K562 (cell line): ENCODE results near the gene SCP2. TPM values are rescaled to one million over a fixed set of nuclear protein-coding genes. Genes with fewer than 3 reads are reported as not detected.

Experiments used
- ATAC-seq: fragments of 200-7000 bp; cut with Tn5 transposase; 3 replicates; pipeline ENCODE4 v1.9.1; 2020; ENCODE audit warnings: moderate library complexity
- BruUV-seq: library from RNA; stranded (reverse); fragments of 400-500 nt; replicated peaks from 2 replicates; lab custom pipeline; 2021; lab: Mats Ljungman, UMichigan
- CTCF ChIA-PET: fragments of 300-600 bp; formaldehyde crosslinking; extraction: SDS; loops from one replicate; lab custom pipeline; 2021; ENCODE audit warnings: low intra/inter-chr PET ratio; lab: Yijun Ruan, JAX
- POLR2A ChIA-PET: fragments of 300-600, 350-650 bp; sonication (Branson Sonifier 250); formaldehyde crosslinking; extraction: SDS; loops from one replicate; lab custom pipeline; 2021; ENCODE audit warnings: antibody characterized with exemption, inconsistent platforms; lab: Yijun Ruan, JAX
- DNase-seq, 4 experiments: peaks; one replicate each; pipeline versions ENCODE4 v3.0.0 to v3.0.0-alpha.2; 2011 to 2018; ENCODE audit warnings: low spot score in 3 of 4, mixed read lengths in 3 of 4; ENCODE audit errors: extremely low read depth in 1 of 4
- FAIRE-seq: peaks from 2 replicates; lab custom pipeline; 2011; peaks lifted over from hg19 to GRCh38; lab: Jason Lieb, UNC
- H2AFZ ChIP-seq: 2 replicates; pipeline ENCODE4 v1.6.0; 2011; ENCODE audit warnings: low read depth, low read length, control low read depth, inconsistent platforms
- H3K27ac ChIP-seq: fragments of 200-600 bp; 3 replicates; pipeline ENCODE4 v1.8.0; 2011; ENCODE audit warnings: low read depth, mild to moderate bottlenecking, control low read depth, inconsistent platforms, low read length, moderate library complexity, mixed read lengths; ENCODE audit errors: extremely low read depth
- H3K27me3 ChIP-seq, 2 experiments: fragments of 300-600 bp in 1 of 2; 2 replicates in 1 of 2; 3 replicates in 1 of 2; pipeline versions ENCODE4 v1.6.0 to v1.8.0; 2011; ENCODE audit warnings: inconsistent platforms in 2 of 2, low read length in 2 of 2, mild to moderate bottlenecking in 1 of 2, mixed read lengths in 1 of 2, moderate library complexity in 1 of 2; ENCODE audit not compliant: control insufficient read depth in 2 of 2, insufficient read depth in 2 of 2
- H3K36me3 ChIP-seq: fragments of 300-600 bp; 3 replicates; pipeline ENCODE4 v1.8.0; 2011; ENCODE audit warnings: mild to moderate bottlenecking, low read length, inconsistent platforms; ENCODE audit not compliant: control insufficient read depth, insufficient read depth
- H3K4me1 ChIP-seq, 2 experiments: fragments of 200-600 bp in 1 of 2; replicated peaks in 1 of 2; 2 replicates in 1 of 2; 3 replicates in 1 of 2; pipeline versions ENCODE4 v1.5.1 to v1.8.0; 2011; ENCODE audit warnings: inconsistent platforms in 2 of 2, low read length in 2 of 2, mild to moderate bottlenecking in 1 of 2, mixed read lengths in 1 of 2, moderate library complexity in 1 of 2; ENCODE audit not compliant: control insufficient read depth in 2 of 2, insufficient read depth in 2 of 2
- H3K4me2 ChIP-seq: 2 replicates; pipeline ENCODE4 v1.6.1; 2011; ENCODE audit warnings: low read length, control low read depth, inconsistent platforms, mixed read lengths; ENCODE audit not compliant: insufficient read depth
- H3K4me3 ChIP-seq: fragments of 200-600 bp; sonication (generic), shearing (Covaris generic); 2 replicates; pipeline ENCODE4 v1.5.1; 2016; ENCODE audit warnings: control low read depth, inconsistent platforms
- H3K79me2 ChIP-seq: fragments of 200-600 bp; 3 replicates; pipeline ENCODE4 v1.8.0; 2011; ENCODE audit warnings: low read length, inconsistent platforms; ENCODE audit not compliant: control insufficient read depth, insufficient read depth
- H3K9ac ChIP-seq, 2 experiments: 2 replicates each; pipeline versions ENCODE4 v1.6.0 to v1.6.1; 2011; ENCODE audit warnings: low read depth in 2 of 2, low read length in 2 of 2, control low read depth in 1 of 2, inconsistent platforms in 1 of 2, mild to moderate bottlenecking in 1 of 2, mixed read lengths in 1 of 2; ENCODE audit not compliant: insufficient read depth in 1 of 2
- H3K9me1 ChIP-seq: one replicate; pipeline ENCODE4 v1.6.0; 2011; ENCODE audit warnings: inconsistent platforms, mild to moderate bottlenecking, low read length, moderate library complexity; ENCODE audit not compliant: control insufficient read depth, insufficient read depth
- H3K9me3 ChIP-seq: replicated peaks from 2 replicates; pipeline ENCODE4 v1.5.1; 2011; ENCODE audit warnings: low read depth, low read length, inconsistent platforms; ENCODE audit not compliant: control insufficient read depth, insufficient read depth
- H4K20me1 ChIP-seq: replicated peaks from 2 replicates; pipeline ENCODE4 v1.6.1; 2011; ENCODE audit warnings: low read length, inconsistent platforms, mixed read lengths; ENCODE audit not compliant: control insufficient read depth, insufficient read depth
- BDP1 ChIP-seq: IDR thresholded peaks from 3 replicates; pipeline ENCODE4 v1.6.1; 2011; ENCODE audit not compliant: insufficient read length, insufficient read depth
- CHD2 ChIP-seq: IDR thresholded peaks from 2 replicates; pipeline ENCODE4 v1.6.1; 2011; ENCODE audit warnings: low read depth, low read length
- HDGF ChIP-seq: fragments of 450-650 bp; IDR thresholded peaks from 2 replicates; pipeline ENCODE4 v1.6.1; 2016
- LARP7 ChIP-seq: fragments of 450-650 bp; IDR thresholded peaks from 2 replicates; pipeline ENCODE4 v1.6.1; 2016
- NCOA2 ChIP-seq, 2 experiments: fragments of 450-650 bp; IDR thresholded peaks; 2 replicates each; pipeline ENCODE4 v1.6.1; 2018; ENCODE audit warnings: mild to moderate bottlenecking in 2 of 2, moderate library complexity in 1 of 2; ENCODE audit not compliant: partially characterized antibody in 2 of 2
- NFYB ChIP-seq: IDR thresholded peaks from 2 replicates; pipeline ENCODE4 v1.6.1; 2011; ENCODE audit warnings: mild to moderate bottlenecking, moderate library complexity; ENCODE audit not compliant: insufficient read length; ENCODE audit errors: extremely low read depth
- PHB ChIP-seq: fragments of 250-450 bp; sonication (Bioruptor Pico); IDR thresholded peaks from 2 replicates; pipeline ENCODE4 v1.5.0; 2021
- TARDBP ChIP-seq: fragments of 450-650 bp; IDR thresholded peaks from 2 replicates; pipeline ENCODE4 v1.6.1; 2016
- U2AF2 ChIP-seq: fragments of 200-400 bp; formaldehyde crosslinking; optimal IDR thresholded peaks from 2 replicates; pipeline ENCODE3; 2017; ENCODE audit warnings: low read depth, mild to moderate bottlenecking, low read length
- ZBTB2 ChIP-seq: fragments of 450-650 bp; IDR thresholded peaks from 2 replicates; pipeline ENCODE4 v1.6.1; 2016; ENCODE audit warnings: antibody characterized with exemption
- ZNF175 ChIP-seq: fragments of 200-800 bp; sonication (Bioruptor generic); IDR thresholded peaks from 2 replicates; pipeline ENCODE4 v1.6.1; 2016; ENCODE audit warnings: low read depth, mild to moderate bottlenecking, missing genetic modification characterization, missing compliant biosample characterization
- WGBS: fragments of 100-300 bp; shearing (Covaris generic); methylation state at CpG from one replicate; pipeline ENCODE4 v1.1.6; 2016; ENCODE audit warnings: low coverage, mixed read lengths; ENCODE audit not compliant: insufficient coverage; ENCODE audit errors: missing lambda C conversion rate; 5-methylcytosine and 5-hydroxymethylcytosine counted together
- in situ Hi-C: fragments of 300-500 bp; cut with MboI; formaldehyde crosslinking; loops from 4 replicates; pipeline ENCODE4 v1.15.0; 2018; ENCODE audit warnings: inconsistent platforms, mixed read lengths
- intact Hi-C: fragments of 100-400 bp; cut with micrococcal nuclease; formaldehyde crosslinking; loops from 2 replicates; pipeline ENCODE4 v1.14.2; 2022
- polyA plus RNA-seq, 8 experiments: library from polyadenylated mRNA; depleted of rRNA in 4 of 8; stranded (reverse) in 5 of 8; unstranded in 3 of 8; fragments of >200 nt; fragmentation: Nextera tagmentation in 2 of 8; fragmentation: Illumina TruSeq in 1 of 8; extraction: Ambion mirVana in 2 of 8; extraction: Trizol in 1 of 8; gene quantifications; 2 replicates each; pipeline versions ENCODE4 v1.2.1 to v1.2.3, GENCODE V29; 2011 to 2014; ENCODE audit warnings: inconsistent platforms in 1 of 8, missing spikeins in 1 of 8
- total RNA-seq, 7 experiments: library from RNA; depleted of rRNA in 6 of 7; stranded (reverse); fragments of >200 nt in 6 of 7; fragmentation: Illumina TruSeq in 2 of 7; extraction: Trizol in 2 of 7; gene quantifications; 2 replicates each; pipeline versions ENCODE4 v1.2.1 to v1.2.3, GENCODE V29; 2011 to 2021; ENCODE audit warnings: low replicate concordance in 1 of 7

The SCP2 gene
- total and polyA plus RNA-seq, 9 of the 15 experiments (the other 6 are each of a cell fraction or from before 2014, with no cell fraction given) = 63.8 to 258 (median 106) TPM

DNA sequence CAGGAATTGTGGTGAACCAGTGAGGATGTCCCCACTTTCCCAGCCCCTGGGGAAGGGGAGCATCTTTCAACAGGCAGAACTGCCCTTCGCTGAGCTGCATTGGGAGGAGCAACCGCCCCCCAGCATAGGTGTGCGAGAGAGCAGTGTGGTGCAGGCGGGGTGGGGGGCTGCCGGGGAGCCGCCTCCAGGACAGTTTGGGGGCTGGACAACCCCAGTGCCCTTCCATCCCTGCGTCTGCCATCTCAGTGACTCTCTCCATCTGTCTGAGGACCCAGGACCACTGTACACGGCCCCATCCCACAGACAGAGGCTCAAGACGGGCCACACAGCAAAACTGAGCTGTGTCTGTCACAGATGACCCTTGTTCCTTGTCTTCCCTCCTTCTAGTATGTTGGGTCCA lies 149.1 kb downstream of the SCP2 start:
- intact Hi-C loops (no loop called here), in situ Hi-C loops (loop anchor here (5.0 kb wide), 1 partner anchor 46 kb away; no protein-coding TSS in a partner anchor)
- ChIA-PET CTCF (no interaction called here), POLR2A (no interaction called here)
- BruUV-seq = no TSS peak
- Histone ChIP-seq H4K20me1 (peaks cover under 1% of the 10 kb centered on the region; the same call in 1 of the 2 replicates), H3K27me3 (peaks cover 0 to 20% of the 10 kb centered on the region in 2 experiments; a peak in 2 of 5 replicates), H3K27ac (no peak overlapping the region), H2AFZ (no peak overlapping the region), H3K79me2 (no peaks in the 10 kb centered on the region), H3K4me3 (no peak overlapping the region), H3K9ac (no peak overlapping the region), H3K4me2 (no peak overlapping the region), H3K4me1 (peaks cover 0 to 30% of the 10 kb centered on the region in 2 experiments; a peak in 2 of 5 replicates)
- DNase-seq = no peak
- TF ChIP-seq PHB (CRISPR knock-in tag) (no peak), ZBTB2 (no peak), CHD2 (no peak), TARDBP (no peak), U2AF2 (no peak), HDGF (no peak), LARP7 (no peak), NFYB (no peak), NCOA2 (IDR thresholded peaks at IDR 0.05; ENCODE audit: partially characterized antibody in 2 of 2) (no peak), BDP1 (no peak), ZNF175 (CRISPR knock-in tag) (no peak)
- TF ChIP-seq, all 486 proteins: peak for 0
- H3K36me3 ChIP-seq = no peaks in the 10 kb centered on the region
- ATAC-seq (no peak), FAIRE-seq (no peak)
- H3K9me1 ChIP-seq = no peaks in the 10 kb centered on the region
- no peaks in the 10 kb centered on the region for H3K9me3 ChIP-seq
- WGBS = 16% methylated on average over 7 of the region's 9 CpGs
